ENCODE measurements around the gene CD79A. TPM values are rescaled to one million over a fixed set of nuclear protein-coding genes. Genes with fewer than 3 reads are reported as not detected.
"Not testable (repeated sequence)": the region's sequence is repeated elsewhere in the genome, so short reads cannot be mapped to it uniquely, and the experiment has no call there.

CD79A gene
- polyA plus RNA-seq, 5 donors: 0.39 to 2.4 (median 1.3) TPM

- DNase-seq: no peak
Measured at GRCh38 chr19:41862445-41862986, 14.6 kb upstream of the CD79A start.

- DNase-seq: no peak
Measured at GRCh38 chr19:41863209-41863931, 13.7 kb upstream of the CD79A start.

GRCh38 chr19:41864374-41864773 is 12.7 kb upstream of the CD79A start:
- DNase-seq: no peak

GRCh38 chr19:41866284-41866683 is 10.8 kb upstream of the CD79A start:
- no peak for DNase-seq

GRCh38 chr19:41868120-41868988 is 8.7 kb upstream of the CD79A start:
- no peak for DNase-seq

GRCh38 chr19:41868989-41869300 is 8.1 kb upstream of the CD79A start:
- DNase-seq: no peak

- no peak for DNase-seq
Measured at GRCh38 chr19:41869374-41869955, 7.6 kb upstream of the CD79A start.

- DNase-seq: no peak
Measured at GRCh38 chr19:41870401-41870873, 6.6 kb upstream of the CD79A start.

GRCh38 chr19:41871573-41872383 is 5.3 kb upstream of the CD79A start:
- no peak for DNase-seq

- DNase-seq: no peak
Measured at GRCh38 chr19:41872384-41872774, 4.7 kb upstream of the CD79A start.

- no peak for DNase-seq
Measured at GRCh38 chr19:41872775-41873647, 4.1 kb upstream of the CD79A start.

GRCh38 chr19:41875973-41876372 is 1.1 kb upstream of the CD79A start:
- not testable (repeated sequence) for DNase-seq

GRCh38 chr19:41877916-41878905 is 1.1 kb downstream of the CD79A start:
- no peak for DNase-seq

GRCh38 chr19:41879080-41879479 is 2.0 kb downstream of the CD79A start:
- no peak for DNase-seq

GRCh38 chr19:41879670-41880328 is 2.7 kb downstream of the CD79A start:
- DNase-seq: no peak

- DNase-seq: no peak
Measured at GRCh38 chr19:41880329-41880708, 3.2 kb downstream of the CD79A start.

- no peak for DNase-seq
Measured at GRCh38 chr19:41882568-41883462, 5.7 kb downstream of the CD79A start, which contains the start of gene ARHGEF1. Gene ARHGEF1, plus strand, starts transcription at chr19:41883184. Its CDS starts 4,899 bp downstream, at chr19:41888083.

- no peak for DNase-seq
Measured at GRCh38 chr19:41883463-41883820, 6.4 kb downstream of the CD79A start.
